Measurements from ENCODE around the gene CPS1.

- TF ChIP-seq CTCF (IDR thresholded peaks at IDR 0.05), result no peak
- no peak for TF ChIP-seq POLR2AphosphoS5 (IDR thresholded peaks at IDR 0.05)
- TF ChIP-seq EP300 (IDR thresholded peaks at IDR 0.05), result no peak
Measured at GRCh38 chr2:210555555-210555954, 844 bp upstream of the CPS1 start.

Measured in upper lobe of left lung (tissue), 4 donors.